Activated naive CD8-positive, alpha-beta T cell treated with anti-CD3 and anti-CD28 coated beads, Interleukin-2, amount 50 U/mL, for 24 hours (primary cell): ENCODE measurements around the gene ARHGAP31.
"Not testable (repeated sequence)": the region's sequence is repeated elsewhere in the genome, so short reads cannot be mapped to it uniquely, and the experiment has no call there.

Source experiments
- ATAC-seq: fragments of 150-1000 bp; cut with Tn5 transposase; one replicate; pipeline ENCODE4 v1.10.0; 2021
- DNase-seq: peaks from one replicate; pipeline ENCODE4 v3.0.0; 2021
- H3K27ac Mint-ChIP-seq: one replicate; pipeline ENCODE4 v1.8.0; 2021; ENCODE audit warnings: mild to moderate bottlenecking, mixed read lengths
- H3K27me3 Mint-ChIP-seq: one replicate; pipeline ENCODE4 v1.8.0; 2021; ENCODE audit warnings: mixed read lengths
- H3K36me3 Mint-ChIP-seq: one replicate; pipeline ENCODE4 v1.8.0; 2021; ENCODE audit warnings: low read depth, mixed read lengths
- H3K4me1 Mint-ChIP-seq: one replicate; pipeline ENCODE4 v1.8.0; 2021; ENCODE audit warnings: mixed read lengths
- H3K4me3 Mint-ChIP-seq: one replicate; pipeline ENCODE4 v1.8.0; 2021; ENCODE audit warnings: mild to moderate bottlenecking, moderate library complexity, mixed read lengths
- H3K9me3 Mint-ChIP-seq: one replicate; pipeline ENCODE4 v1.8.0; 2021; ENCODE audit warnings: mixed read lengths

ARHGAP31 gene

GRCh38 chr3:119293871-119294695 is at the start of gene ARHGAP31:
Gene ARHGAP31 (plus strand): TSS chr3:119294383. CDS start chr3:119294905, 522 bp downstream.
- Mint-ChIP-seq H3K27me3 (no peaks in the 10 kb centered on the region), H3K4me1 (peaks cover 57% of the 10 kb centered on the region), H3K36me3 (peaks cover 17% of the 10 kb centered on the region), H3K9me3 (no peaks in the 10 kb centered on the region), H3K4me3 (peak within 1 kb of the TSS; percentile 89), H3K27ac (peak within 1 kb of the TSS; percentile 92)
- DNase-seq: peak; percentile 89
- peak; percentile 76 for ATAC-seq

GRCh38 chr3:119245778-119246177 is 48.4 kb upstream of the ARHGAP31 start:
- no peak for ATAC-seq
- H3K4me3 Mint-ChIP-seq: no peak overlapping the region
- no peak for DNase-seq
- peaks cover 2% of the 10 kb centered on the region for H3K36me3 Mint-ChIP-seq
- peaks cover 7% of the 10 kb centered on the region for H3K4me1 Mint-ChIP-seq
- H3K27ac Mint-ChIP-seq: no peak overlapping the region
- H3K27me3 Mint-ChIP-seq: no peaks in the 10 kb centered on the region
- peaks cover 24% of the 10 kb centered on the region for H3K9me3 Mint-ChIP-seq

GRCh38 chr3:119255214-119255613 is 39.0 kb upstream of the ARHGAP31 start:
- H3K4me3 Mint-ChIP-seq: no peak overlapping the region
- DNase-seq (no peak), ATAC-seq (no peak)
- H3K36me3 Mint-ChIP-seq: no peaks in the 10 kb centered on the region
- no peak overlapping the region for H3K27ac Mint-ChIP-seq
- no peaks in the 10 kb centered on the region for H3K9me3 Mint-ChIP-seq
- no peaks in the 10 kb centered on the region for H3K27me3 Mint-ChIP-seq
- H3K4me1 Mint-ChIP-seq: peaks cover 2% of the 10 kb centered on the region

GRCh38 chr3:119257111-119257510 is 37.1 kb upstream of the ARHGAP31 start:
- no peak overlapping the region for H3K4me3 Mint-ChIP-seq
- no peaks in the 10 kb centered on the region for H3K36me3 Mint-ChIP-seq
- H3K27ac Mint-ChIP-seq: no peak overlapping the region
- no peaks in the 10 kb centered on the region for H3K9me3 Mint-ChIP-seq
- peaks cover 2% of the 10 kb centered on the region for H3K4me1 Mint-ChIP-seq
- no peaks in the 10 kb centered on the region for H3K27me3 Mint-ChIP-seq
- ATAC-seq: no peak
- DNase-seq: no peak

- H3K9me3 Mint-ChIP-seq: no peaks in the 10 kb centered on the region
- no peaks in the 10 kb centered on the region for H3K27me3 Mint-ChIP-seq
- H3K4me1 Mint-ChIP-seq: peaks cover under 1% of the 10 kb centered on the region
- H3K36me3 Mint-ChIP-seq: no peaks in the 10 kb centered on the region
- ATAC-seq (no peak), DNase-seq (no peak)
- H3K4me3 Mint-ChIP-seq: no peak overlapping the region
- no peak overlapping the region for H3K27ac Mint-ChIP-seq
These were observed 36.4 kb upstream of the ARHGAP31 start for GRCh38 chr3:119257654-119258410.

GRCh38 chr3:119258915-119259314 is 35.3 kb upstream of the ARHGAP31 start:
- Mint-ChIP-seq H3K36me3 (no peaks in the 10 kb centered on the region), H3K27me3 (peaks cover 4% of the 10 kb centered on the region), H3K9me3 (no peaks in the 10 kb centered on the region), H3K4me1 (no peaks in the 10 kb centered on the region), H3K4me3 (no peak overlapping the region), H3K27ac (no peak overlapping the region)
- ATAC-seq (no peak), DNase-seq (no peak)

GRCh38 chr3:119259821-119260220 is 34.4 kb upstream of the ARHGAP31 start:
- Mint-ChIP-seq H3K36me3 (no peaks in the 10 kb centered on the region), H3K4me1 (no peaks in the 10 kb centered on the region), H3K27ac (no peak overlapping the region), H3K27me3 (peaks cover 4% of the 10 kb centered on the region), H3K4me3 (no peak overlapping the region), H3K9me3 (no peaks in the 10 kb centered on the region)
- ATAC-seq (no peak), DNase-seq (no peak)

- H3K36me3 Mint-ChIP-seq: no peaks in the 10 kb centered on the region
- no peak overlapping the region for H3K27ac Mint-ChIP-seq
- no peaks in the 10 kb centered on the region for H3K9me3 Mint-ChIP-seq
- no peaks in the 10 kb centered on the region for H3K4me1 Mint-ChIP-seq
- ATAC-seq (no peak), DNase-seq (no peak)
- H3K4me3 Mint-ChIP-seq: no peak overlapping the region
- peaks cover 4% of the 10 kb centered on the region for H3K27me3 Mint-ChIP-seq
These were observed 33.1 kb upstream of the ARHGAP31 start for GRCh38 chr3:119261055-119261454.

- H3K4me1 Mint-ChIP-seq, H3K4me3 Mint-ChIP-seq, H3K36me3 Mint-ChIP-seq, ATAC-seq, H3K27ac Mint-ChIP-seq, DNase-seq, H3K9me3 Mint-ChIP-seq, H3K27me3 Mint-ChIP-seq: not testable (repeated sequence)
These were observed 24.0 kb upstream of the ARHGAP31 start for GRCh38 chr3:119270212-119270611.

GRCh38 chr3:119276680-119277079 is 17.5 kb upstream of the ARHGAP31 start:
- H3K27ac Mint-ChIP-seq: no peak overlapping the region

GRCh38 chr3:119279101-119279554 is 15.1 kb upstream of the ARHGAP31 start:
- no peak for ATAC-seq
- DNase-seq: no peak
- peaks cover 7% of the 10 kb centered on the region for H3K4me1 Mint-ChIP-seq
- H3K27me3 Mint-ChIP-seq: no peaks in the 10 kb centered on the region
- H3K27ac Mint-ChIP-seq: no peak overlapping the region
- no peak overlapping the region for H3K4me3 Mint-ChIP-seq
- peaks cover 20% of the 10 kb centered on the region for H3K9me3 Mint-ChIP-seq
- peaks cover 10% of the 10 kb centered on the region for H3K36me3 Mint-ChIP-seq

More at GRCh38 chr3:119276680-119277079, 17.5 kb upstream of the ARHGAP31 start:
- ATAC-seq (no peak), DNase-seq (no peak)
- peaks cover 7% of the 10 kb centered on the region for H3K4me1 Mint-ChIP-seq
- H3K4me3 Mint-ChIP-seq: no peak overlapping the region
- H3K36me3 Mint-ChIP-seq: peaks cover 3% of the 10 kb centered on the region
- peaks cover 3% of the 10 kb centered on the region for H3K9me3 Mint-ChIP-seq
- peaks cover 2% of the 10 kb centered on the region for H3K27me3 Mint-ChIP-seq

- Mint-ChIP-seq H3K27ac (no peak overlapping the region), H3K4me3 (no peak overlapping the region), H3K27me3 (no peaks in the 10 kb centered on the region), H3K36me3 (peaks cover 10% of the 10 kb centered on the region), H3K9me3 (peaks cover 20% of the 10 kb centered on the region), H3K4me1 (peaks cover 4% of the 10 kb centered on the region)
- no peak for ATAC-seq
- DNase-seq: no peak
These were observed 14.5 kb upstream of the ARHGAP31 start for GRCh38 chr3:119279584-119280243.

GRCh38 chr3:119288669-119289403 is 5.3 kb upstream of the ARHGAP31 start:
- H3K27ac Mint-ChIP-seq: no peak overlapping the region
- H3K4me1 Mint-ChIP-seq: peaks cover 23% of the 10 kb centered on the region
- ATAC-seq: no peak
- peaks cover 21% of the 10 kb centered on the region for H3K9me3 Mint-ChIP-seq
- DNase-seq: no peak
- peaks cover 4% of the 10 kb centered on the region for H3K36me3 Mint-ChIP-seq
- H3K27me3 Mint-ChIP-seq: peaks cover 3% of the 10 kb centered on the region
- H3K4me3 Mint-ChIP-seq: no peak overlapping the region

GRCh38 chr3:119289404-119289770 is 4.8 kb upstream of the ARHGAP31 start:
- DNase-seq (no peak), ATAC-seq (no peak)
- no peak overlapping the region for H3K4me3 Mint-ChIP-seq
- peaks cover 3% of the 10 kb centered on the region for H3K27me3 Mint-ChIP-seq
- peaks cover 19% of the 10 kb centered on the region for H3K9me3 Mint-ChIP-seq
- H3K36me3 Mint-ChIP-seq: peaks cover 4% of the 10 kb centered on the region
- H3K4me1 Mint-ChIP-seq: peaks cover 24% of the 10 kb centered on the region
- H3K27ac Mint-ChIP-seq: no peak overlapping the region
